ENCODE results near the gene PON2. TPM values are rescaled to one million over a fixed set of nuclear protein-coding genes. Genes with fewer than 3 reads are reported as not detected.

The PON2 gene
- total and polyA plus RNA-seq, 2 of the 13 experiments (the other 11 are each of a cell fraction or from before 2014, with no cell fraction given) = 202 to 217 TPM

- TF ChIP-seq POLR2A (IDR thresholded peaks at IDR 0.05; ENCODE audit: insufficient read depth in 1 of 2, low read depth in 2 of 2, low read length in 2 of 2) (no peak), TFDP1 (CRISPR knock-in tag; IDR thresholded peaks at IDR 0.05; ENCODE audit: borderline replicate concordance) (peak; percentile 48; the same call in 1 of the 2 replicates), ZNF709 (CRISPR knock-in tag; IDR thresholded peaks at IDR 0.05) (no peak), KMT2A (CRISPR knock-in tag; IDR thresholded peaks at IDR 0.05) (no peak), JUND (CRISPR knock-in tag; IDR thresholded peaks at IDR 0.05) (0 out of 2 replicates have a peak, but pooled peaks have one; percentile 36), ATM (IDR thresholded peaks at IDR 0.05; ENCODE audit: borderline replicate concordance) (no peak), ZNF704 (CRISPR knock-in tag; IDR thresholded peaks at IDR 0.05; ENCODE audit: borderline replicate concordance) (no peak), MIXL1 (CRISPR knock-in tag; IDR thresholded peaks at IDR 0.05) (peak; percentile 98), RELA (CRISPR knock-in tag; IDR thresholded peaks at IDR 0.05) (no peak), NFATC3 (CRISPR knock-in tag; IDR thresholded peaks at IDR 0.05) (no peak), ZBTB42 (CRISPR knock-in tag; IDR thresholded peaks at IDR 0.05) (no peak), SMARCC2 (IDR thresholded peaks at IDR 0.05) (no peak), PAWR (CRISPR knock-in tag; IDR thresholded peaks at IDR 0.05; ENCODE audit: borderline replicate concordance) (no peak), GPBP1L1 (CRISPR knock-in tag; IDR thresholded peaks at IDR 0.05) (no peak), ZNF275 (CRISPR knock-in tag; IDR thresholded peaks at IDR 0.05; ENCODE audit: borderline replicate concordance) (no peak), AKNA (CRISPR knock-in tag; IDR thresholded peaks at IDR 0.05; ENCODE audit: borderline replicate concordance) (no peak), CBX1 (IDR thresholded peaks at IDR 0.05; ENCODE audit: low read depth) (no peak), ZNF644 (CRISPR knock-in tag; IDR thresholded peaks at IDR 0.05; ENCODE audit: low read depth) (peak; percentile 93), ZEB1 (IDR thresholded peaks at IDR 0.05; ENCODE audit: insufficient replicate concordance, low read depth) (peak; percentile 33), HMG20A (CRISPR knock-in tag; IDR thresholded peaks at IDR 0.05; ENCODE audit: borderline replicate concordance) (peak; percentile 96)
These were observed 5.7 kb upstream of the PON2 start (continued) for GRCh38 chr7:95440394-95441038.

Data from HepG2 (cell line).